Cardiac fibroblast (primary cell): ENCODE measurements around the gene CAMSAP1.
A peak's percentile ranks its signal among the peaks of the same experiment; 100 is the strongest.
"Not testable (repeated sequence)": the region's sequence is repeated elsewhere in the genome, so short reads cannot be mapped to it uniquely, and the experiment has no call there.

Experiments used
- DNase-seq, 2 donors: peaks; one replicate each; pipeline versions ENCODE4 v3.0.0 to v3.0.0-alpha.2; 2010; ENCODE audit warnings: low read depth in 2 of 2
- H3K4me3 ChIP-seq, 2 donors: replicated peaks in 1 of 2; 1 replicate in 1 of 2; 2 replicates in 1 of 2; pipeline ENCODE4 v1.5.1; 2011; ENCODE audit warnings: low read depth in 2 of 2, low read length in 2 of 2, mild to moderate bottlenecking in 2 of 2, moderate library complexity in 1 of 2
- CTCF ChIP-seq: IDR thresholded peaks from one replicate; pipeline ENCODE4 v1.5.1; 2011; ENCODE audit warnings: low read depth, mild to moderate bottlenecking, low read length, inconsistent platforms

Gene CAMSAP1

GRCh38 chr9:135921749-135922310, 14.5 kb upstream of the CAMSAP1 start:
- no peak for DNase-seq
- TF ChIP-seq CTCF: no peak
- no peak overlapping the region for H3K4me3 ChIP-seq

GRCh38 chr9:135920973-135921585, 13.7 kb upstream of the CAMSAP1 start:
- no peak overlapping the region for H3K4me3 ChIP-seq
- no peak for TF ChIP-seq CTCF
- no peak for DNase-seq

- DNase-seq: no peak
- no peak overlapping the region for H3K4me3 ChIP-seq
- TF ChIP-seq CTCF: no peak
Measured at GRCh38 chr9:135920256-135920930, 13.0 kb upstream of the CAMSAP1 start.

- no peak overlapping the region for H3K4me3 ChIP-seq
- no peak for DNase-seq
- no peak for TF ChIP-seq CTCF
Measured at GRCh38 chr9:135919318-135919890, 12.1 kb upstream of the CAMSAP1 start.

- DNase-seq: not testable (repeated sequence)
Measured at GRCh38 chr9:135916227-135916626, 8.9 kb upstream of the CAMSAP1 start.

GRCh38 chr9:135914921-135915320, 7.6 kb upstream of the CAMSAP1 start:
- H3K4me3 ChIP-seq: no peak overlapping the region
- no peak for TF ChIP-seq CTCF
- DNase-seq: peak in 1 of 2 donors; percentile 42

More at GRCh38 chr9:135916227-135916626, 8.9 kb upstream of the CAMSAP1 start:
- not testable (repeated sequence) for H3K4me3 ChIP-seq

- H3K4me3 ChIP-seq, DNase-seq: not testable (repeated sequence)
Measured at GRCh38 chr9:135911233-135911632, 3.9 kb upstream of the CAMSAP1 start.
